Cardiac fibroblast (primary cell): ENCODE results near the gene BGLAP.

ENCODE experiments used
- DNase-seq, 2 donors: peaks; one replicate each; pipeline versions ENCODE4 v3.0.0 to v3.0.0-alpha.2; 2010; ENCODE audit warnings: low read depth in 2 of 2
- H3K4me3 ChIP-seq, 2 donors: replicated peaks in 1 of 2; 1 replicate in 1 of 2; 2 replicates in 1 of 2; pipeline ENCODE4 v1.5.1; 2011; ENCODE audit warnings: low read depth in 2 of 2, low read length in 2 of 2, mild to moderate bottlenecking in 2 of 2, moderate library complexity in 1 of 2
- CTCF ChIP-seq: IDR thresholded peaks from one replicate; pipeline ENCODE4 v1.5.1; 2011; ENCODE audit warnings: low read depth, mild to moderate bottlenecking, low read length, inconsistent platforms

Gene BGLAP

GRCh38 chr1:156258859-156259258, 16.9 kb downstream of the BGLAP start:
- no peak for TF ChIP-seq CTCF
- no peak for DNase-seq
- no peak overlapping the region for H3K4me3 ChIP-seq

GRCh38 chr1:156259805-156260204, 17.8 kb downstream of the BGLAP start:
- no peak for DNase-seq
- no peak overlapping the region for H3K4me3 ChIP-seq
- no peak for TF ChIP-seq CTCF

GRCh38 chr1:156260896-156261295, 18.9 kb downstream of the BGLAP start:
- TF ChIP-seq CTCF: no peak
- no peak overlapping the region for H3K4me3 ChIP-seq
- DNase-seq: no peak

- no peak for TF ChIP-seq CTCF
- DNase-seq: peak; percentile 78 to 87
Observed at GRCh38 chr1:156262461-156263287, 20.7 kb downstream of the BGLAP start.

GRCh38 chr1:156263288-156263655, 21.3 kb downstream of the BGLAP start:
- no peak overlapping the region for H3K4me3 ChIP-seq
- no peak for TF ChIP-seq CTCF
- DNase-seq: no peak

More at GRCh38 chr1:156262461-156263287, 20.7 kb downstream of the BGLAP start:
- no peak overlapping the region for H3K4me3 ChIP-seq

- H3K4me3 ChIP-seq: no peak overlapping the region
- TF ChIP-seq CTCF: no peak
- no peak for DNase-seq
Observed at GRCh38 chr1:156266051-156266450, 24.1 kb downstream of the BGLAP start.
